Measurements from ENCODE around the gene COL5A1.

COL5A1 gene

DNA sequence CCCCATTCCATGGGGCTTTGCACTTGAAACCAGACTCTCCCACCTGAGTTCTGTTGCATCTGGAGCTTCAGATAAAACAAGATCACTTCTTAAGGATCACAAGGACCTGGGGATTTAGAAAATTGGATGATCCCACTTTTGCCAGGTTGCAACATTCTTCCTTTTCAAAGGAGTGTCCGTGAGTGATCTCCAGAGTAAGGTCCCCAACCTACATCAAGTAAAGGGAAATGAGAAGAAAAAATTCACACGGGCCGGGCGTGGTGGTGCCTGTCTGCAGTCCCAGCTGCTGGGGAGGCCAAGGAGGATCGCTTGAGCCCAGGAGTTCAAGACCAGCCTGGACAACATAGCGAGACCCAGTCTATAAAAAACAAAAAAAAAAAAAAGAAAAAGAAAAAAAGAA, 41.2 kb upstream of the COL5A1 start:
- TF ChIP-seq, protein P1, sequence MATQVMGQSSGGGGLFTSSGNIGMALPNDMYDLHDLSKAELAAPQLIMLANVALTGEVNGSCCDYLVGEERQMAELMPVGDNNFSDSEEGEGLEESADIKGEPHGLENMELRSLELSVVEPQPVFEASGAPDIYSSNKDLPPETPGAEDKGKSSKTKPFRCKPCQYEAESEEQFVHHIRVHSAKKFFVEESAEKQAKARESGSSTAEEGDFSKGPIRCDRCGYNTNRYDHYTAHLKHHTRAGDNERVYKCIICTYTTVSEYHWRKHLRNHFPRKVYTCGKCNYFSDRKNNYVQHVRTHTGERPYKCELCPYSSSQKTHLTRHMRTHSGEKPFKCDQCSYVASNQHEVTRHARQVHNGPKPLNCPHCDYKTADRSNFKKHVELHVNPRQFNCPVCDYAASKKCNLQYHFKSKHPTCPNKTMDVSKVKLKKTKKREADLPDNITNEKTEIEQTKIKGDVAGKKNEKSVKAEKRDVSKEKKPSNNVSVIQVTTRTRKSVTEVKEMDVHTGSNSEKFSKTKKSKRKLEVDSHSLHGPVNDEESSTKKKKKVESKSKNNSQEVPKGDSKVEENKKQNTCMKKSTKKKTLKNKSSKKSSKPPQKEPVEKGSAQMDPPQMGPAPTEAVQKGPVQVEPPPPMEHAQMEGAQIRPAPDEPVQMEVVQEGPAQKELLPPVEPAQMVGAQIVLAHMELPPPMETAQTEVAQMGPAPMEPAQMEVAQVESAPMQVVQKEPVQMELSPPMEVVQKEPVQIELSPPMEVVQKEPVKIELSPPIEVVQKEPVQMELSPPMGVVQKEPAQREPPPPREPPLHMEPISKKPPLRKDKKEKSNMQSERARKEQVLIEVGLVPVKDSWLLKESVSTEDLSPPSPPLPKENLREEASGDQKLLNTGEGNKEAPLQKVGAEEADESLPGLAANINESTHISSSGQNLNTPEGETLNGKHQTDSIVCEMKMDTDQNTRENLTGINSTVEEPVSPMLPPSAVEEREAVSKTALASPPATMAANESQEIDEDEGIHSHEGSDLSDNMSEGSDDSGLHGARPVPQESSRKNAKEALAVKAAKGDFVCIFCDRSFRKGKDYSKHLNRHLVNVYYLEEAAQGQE (IDR thresholded peaks at IDR 0.05; ENCODE audit: insufficient read depth in 1 of 2, low read depth in 2 of 2, low read length in 2 of 2) = no peak
- no peak for TF ChIP-seq POLR2AphosphoS5 (IDR thresholded peaks at IDR 0.05; ENCODE audit: low read depth, low read length)
- no peak for TF ChIP-seq FOXP2 (optimal IDR thresholded peaks at IDR 0.05; ENCODE audit: borderline replicate concordance, extremely low read depth, extremely low read length, insufficient read depth)
- TF ChIP-seq SIN3A (IDR thresholded peaks at IDR 0.05; ENCODE audit: borderline replicate concordance, insufficient read depth, low read length) = no peak
- no peak for TF ChIP-seq TAF1 (IDR thresholded peaks at IDR 0.05; ENCODE audit: borderline replicate concordance, insufficient read depth, low read length)

DNA sequence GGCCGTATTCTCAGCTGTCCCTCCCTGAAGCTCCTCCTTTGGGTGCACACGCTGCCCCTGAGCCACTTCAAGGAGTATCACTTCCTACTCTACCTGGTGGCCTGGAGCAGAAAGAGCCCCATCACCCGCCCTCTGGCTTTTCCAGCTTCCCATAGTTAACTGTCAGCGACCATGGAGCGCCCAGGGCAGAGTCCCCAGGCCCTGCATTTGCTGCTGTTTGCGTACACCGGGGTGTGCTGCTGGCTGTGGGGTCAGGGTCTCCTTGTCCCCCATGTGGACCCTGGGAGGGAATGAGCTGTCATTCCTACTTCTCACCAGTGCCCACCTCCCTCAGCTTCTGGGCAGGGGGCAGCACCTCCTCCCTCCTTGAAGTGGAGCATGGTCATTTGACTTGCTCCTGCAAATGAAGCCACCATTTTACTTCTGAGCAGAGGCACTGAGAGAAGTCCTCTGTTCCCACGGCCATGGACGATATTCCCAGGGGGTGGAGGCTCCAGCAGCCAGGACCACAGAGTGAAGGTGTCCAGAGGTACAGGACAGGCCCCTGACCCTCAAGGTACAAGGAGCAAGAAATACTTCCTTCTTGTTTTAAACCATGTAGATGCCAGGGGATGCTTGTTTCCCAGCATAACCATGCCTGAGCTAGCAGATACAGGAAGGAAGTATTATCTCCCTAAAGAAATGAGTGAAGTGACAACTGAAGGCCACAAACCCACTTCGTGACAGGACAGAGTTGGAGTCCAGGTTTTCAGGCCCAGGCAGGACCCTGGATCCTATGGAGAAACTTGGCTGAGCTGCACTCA, 40.6 kb upstream of the COL5A1 start:
- TF ChIP-seq SIN3A (IDR thresholded peaks at IDR 0.05; ENCODE audit: borderline replicate concordance, insufficient read depth, low read length) = no peak
- TF ChIP-seq, protein P1 (IDR thresholded peaks at IDR 0.05; ENCODE audit: insufficient read depth in 1 of 2, low read depth in 2 of 2, low read length in 2 of 2) = no peak
- TF ChIP-seq TAF1 (IDR thresholded peaks at IDR 0.05; ENCODE audit: borderline replicate concordance, insufficient read depth, low read length) = no peak
- no peak for TF ChIP-seq FOXP2 (optimal IDR thresholded peaks at IDR 0.05; ENCODE audit: borderline replicate concordance, extremely low read depth, extremely low read length, insufficient read depth)
- no peak for TF ChIP-seq POLR2AphosphoS5 (IDR thresholded peaks at IDR 0.05; ENCODE audit: low read depth, low read length)

DNA sequence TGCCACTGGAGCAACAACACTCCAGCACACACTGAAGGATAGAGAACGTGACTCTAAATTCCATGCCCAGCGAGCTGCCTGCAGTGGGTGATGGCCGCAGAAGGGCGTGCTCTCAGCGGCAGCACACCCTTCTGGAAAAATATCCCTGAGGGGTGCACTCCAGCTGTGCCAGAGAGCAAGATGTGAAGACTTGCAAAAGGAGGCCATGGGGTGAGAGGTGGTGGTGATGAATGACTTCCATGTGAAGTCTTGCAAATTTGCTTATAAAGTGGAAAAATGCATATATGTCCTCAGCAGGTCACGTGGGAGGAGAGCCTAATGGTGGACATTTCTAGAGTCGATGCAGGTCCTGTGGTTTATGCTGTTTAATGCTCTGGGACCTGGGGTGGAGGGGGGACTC, 39.8 kb upstream of the COL5A1 start:
- TF ChIP-seq, protein P1 (IDR thresholded peaks at IDR 0.05; ENCODE audit: insufficient read depth in 1 of 2, low read depth in 2 of 2, low read length in 2 of 2) = no peak
- TF ChIP-seq FOXP2 (optimal IDR thresholded peaks at IDR 0.05; ENCODE audit: borderline replicate concordance, extremely low read depth, extremely low read length, insufficient read depth) (no peak), SIN3A (IDR thresholded peaks at IDR 0.05; ENCODE audit: borderline replicate concordance, insufficient read depth, low read length) (no peak), POLR2AphosphoS5 (IDR thresholded peaks at IDR 0.05; ENCODE audit: low read depth, low read length) (no peak), TAF1 (IDR thresholded peaks at IDR 0.05; ENCODE audit: borderline replicate concordance, insufficient read depth, low read length) (no peak)

DNA sequence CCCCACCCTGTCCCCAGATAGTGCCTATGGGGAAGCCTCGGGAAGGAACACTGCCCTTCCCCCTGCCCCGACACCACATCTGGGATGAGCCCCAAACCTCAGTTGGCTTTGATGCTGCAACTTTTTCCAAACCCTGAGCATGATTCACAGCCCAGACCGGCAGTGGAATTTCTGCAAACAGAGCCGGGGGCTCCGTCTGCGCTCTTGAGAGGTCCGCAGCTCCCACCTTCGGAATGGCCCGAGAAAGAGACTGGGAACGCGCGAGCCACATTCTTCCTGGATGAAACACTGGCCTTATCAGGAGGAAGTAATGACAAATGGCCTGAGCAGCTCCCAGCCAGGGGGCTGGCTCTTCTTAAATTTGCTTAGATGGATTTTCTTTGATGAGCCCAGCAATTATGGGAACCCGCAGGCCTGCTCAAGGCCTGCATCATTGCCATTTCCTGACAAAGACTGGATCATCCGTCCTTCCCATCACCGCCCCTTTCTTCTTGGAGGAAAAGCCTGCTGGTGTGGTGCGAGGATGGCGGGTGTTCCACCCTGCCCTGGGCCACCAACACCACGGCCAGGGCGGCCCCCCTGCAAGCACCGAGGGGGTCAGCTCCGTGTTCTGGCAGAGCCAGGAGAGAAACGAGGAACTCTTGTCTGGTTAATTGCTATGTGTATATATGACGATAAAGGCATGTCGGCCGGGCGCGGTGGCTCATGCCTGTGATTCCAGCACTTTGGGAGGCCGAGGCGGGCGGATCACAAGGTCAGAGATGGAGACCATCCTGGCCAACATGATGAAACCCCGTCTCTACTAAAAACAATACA, 38.8 kb upstream of the COL5A1 start:
- TF ChIP-seq POLR2AphosphoS5 (IDR thresholded peaks at IDR 0.05; ENCODE audit: low read depth, low read length) = no peak
- TF ChIP-seq FOXP2 (optimal IDR thresholded peaks at IDR 0.05; ENCODE audit: borderline replicate concordance, extremely low read depth, extremely low read length, insufficient read depth) = no peak
- TF ChIP-seq, protein P1 (IDR thresholded peaks at IDR 0.05; ENCODE audit: insufficient read depth in 1 of 2, low read depth in 2 of 2, low read length in 2 of 2) = no peak
- TF ChIP-seq SIN3A (IDR thresholded peaks at IDR 0.05; ENCODE audit: borderline replicate concordance, insufficient read depth, low read length) = no peak
- TF ChIP-seq TAF1 (IDR thresholded peaks at IDR 0.05; ENCODE audit: borderline replicate concordance, insufficient read depth, low read length) = no peak

Data from PFSK-1 (cell line).